ENCODE measurements around the gene DCUN1D3.

DCUN1D3 gene

GRCh38 chr16:20849589-20850390 is 50.4 kb downstream of the DCUN1D3 start:
- no peaks in the 10 kb centered on the region for H3K36me3 ChIP-seq (ENCODE audit: control insufficient read depth, insufficient read depth, low read length)
- no peak overlapping the region for H3K4me3 ChIP-seq (ENCODE audit: low read length)
- H3K9ac ChIP-seq (ENCODE audit: low read length): no peak overlapping the region
- H3K4me1 ChIP-seq (ENCODE audit: control insufficient read depth, insufficient read depth, low read length): peaks cover 19% of the 10 kb centered on the region
- H3K27ac ChIP-seq (ENCODE audit: low read depth, low read length): peak overlapping the region; percentile 18
- no peaks in the 10 kb centered on the region for H3K27me3 ChIP-seq (ENCODE audit: control insufficient read depth, insufficient read depth, low read length)

DNA sequence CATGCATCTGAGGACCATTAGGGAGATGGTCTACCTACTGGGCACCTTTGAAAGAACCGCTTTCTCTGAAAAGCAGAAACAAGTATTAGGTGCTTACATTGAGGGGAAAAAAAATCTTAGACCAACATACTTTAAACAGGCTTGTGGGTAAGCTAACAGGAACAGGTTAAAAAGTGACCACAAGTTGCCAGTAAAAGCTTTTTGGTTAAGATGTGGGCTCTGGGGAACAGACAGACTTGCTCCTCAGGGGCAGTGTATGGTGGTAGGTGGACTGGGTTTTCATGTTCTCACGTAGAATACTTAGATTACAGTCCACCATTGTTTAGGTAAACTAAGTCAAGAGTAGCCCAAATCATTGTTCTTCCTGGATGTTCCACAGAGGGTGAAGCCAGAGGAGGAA is 52.6 kb downstream of the DCUN1D3 start:
- peaks cover 19% of the 10 kb centered on the region for H3K4me1 ChIP-seq (ENCODE audit: control insufficient read depth, insufficient read depth, low read length)
- H3K9ac ChIP-seq (ENCODE audit: low read length): no peak overlapping the region
- H3K27ac ChIP-seq (ENCODE audit: low read depth, low read length): no peak overlapping the region
- no peaks in the 10 kb centered on the region for H3K27me3 ChIP-seq (ENCODE audit: control insufficient read depth, insufficient read depth, low read length)
- no peak overlapping the region for H3K4me3 ChIP-seq (ENCODE audit: low read length)
- no peaks in the 10 kb centered on the region for H3K36me3 ChIP-seq (ENCODE audit: control insufficient read depth, insufficient read depth, low read length)

DNA sequence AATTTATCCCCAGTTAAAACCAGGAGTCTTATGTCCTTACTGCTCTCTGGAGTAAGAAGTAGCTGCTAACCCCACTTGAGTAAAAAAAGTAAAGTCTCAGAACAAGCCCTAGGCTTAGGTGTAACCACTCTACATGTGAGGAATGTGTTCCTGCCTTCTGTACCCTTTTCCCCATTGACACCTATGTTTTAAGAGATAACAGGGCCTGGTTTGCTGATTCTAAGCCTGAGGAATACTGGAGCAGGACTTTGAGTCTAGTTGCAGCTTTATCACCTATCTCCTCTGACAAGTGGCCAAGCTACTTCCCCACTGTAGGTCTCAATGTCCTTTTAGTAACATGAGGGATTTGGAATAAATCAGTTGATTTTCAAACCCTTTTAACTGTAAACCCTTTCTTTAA is 53.6 kb downstream of the DCUN1D3 start:
- Histone ChIP-seq H3K4me1 (ENCODE audit: control insufficient read depth, insufficient read depth, low read length) (peaks cover 16% of the 10 kb centered on the region), H3K36me3 (ENCODE audit: control insufficient read depth, insufficient read depth, low read length) (no peaks in the 10 kb centered on the region), H3K27me3 (ENCODE audit: control insufficient read depth, insufficient read depth, low read length) (no peaks in the 10 kb centered on the region), H3K9ac (ENCODE audit: low read length) (no peak overlapping the region), H3K27ac (ENCODE audit: low read depth, low read length) (no peak overlapping the region), H3K4me3 (ENCODE audit: low read length) (no peak overlapping the region)

DNA sequence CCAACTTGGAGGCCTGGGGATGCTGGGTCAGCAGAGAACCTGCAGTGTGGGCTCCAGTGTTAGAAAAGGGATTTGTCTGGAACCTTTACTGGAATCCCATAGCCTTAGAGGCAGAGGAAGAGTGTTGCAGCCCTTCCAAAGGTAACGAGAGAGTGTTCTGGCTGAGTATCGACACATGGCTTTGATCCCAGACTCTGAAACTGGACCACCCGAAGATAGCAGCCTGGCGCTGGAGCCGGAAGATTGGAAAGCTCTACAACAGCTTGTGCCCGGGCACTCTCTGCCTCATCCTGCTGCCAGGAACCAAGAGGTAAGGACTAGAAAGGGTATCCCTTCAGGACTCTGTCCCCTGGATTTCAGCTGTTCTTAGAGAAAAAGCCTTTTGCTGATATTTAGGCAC is 54.1 kb downstream of the DCUN1D3 start:
- no peaks in the 10 kb centered on the region for H3K27me3 ChIP-seq (ENCODE audit: control insufficient read depth, insufficient read depth, low read length)

DNA sequence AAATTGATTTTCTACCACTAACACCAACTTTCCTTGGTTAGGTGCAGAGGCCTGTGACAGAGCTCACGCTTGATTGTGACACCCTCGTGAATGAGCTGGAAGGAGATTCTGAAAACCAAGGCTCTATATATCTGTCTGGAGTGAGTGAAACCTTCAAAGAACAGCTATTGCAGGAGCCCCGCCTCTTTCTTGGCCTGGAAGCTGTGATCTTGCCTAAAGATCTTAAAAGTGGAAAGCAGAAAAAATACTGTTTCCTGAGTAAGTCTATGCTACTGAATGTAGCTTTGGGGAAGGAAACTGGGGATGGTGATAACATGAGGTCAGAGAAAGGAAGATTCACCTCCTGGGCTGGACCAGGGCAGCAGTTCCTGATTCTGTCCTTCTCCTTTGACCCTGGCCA is 55.6 kb downstream of the DCUN1D3 start:
- Histone ChIP-seq H3K27me3 (ENCODE audit: control insufficient read depth, insufficient read depth, low read length) (no peaks in the 10 kb centered on the region), H3K9ac (ENCODE audit: low read length) (no peak overlapping the region), H3K4me3 (ENCODE audit: low read length) (no peak overlapping the region), H3K4me1 (ENCODE audit: control insufficient read depth, insufficient read depth, low read length) (no peaks in the 10 kb centered on the region), H3K36me3 (ENCODE audit: control insufficient read depth, insufficient read depth, low read length) (peaks cover 2% of the 10 kb centered on the region), H3K27ac (ENCODE audit: low read depth, low read length) (no peak overlapping the region)

More for the DNA sequence above, 54.1 kb downstream of the DCUN1D3 start:
- Histone ChIP-seq H3K27ac (ENCODE audit: low read depth, low read length) (no peak overlapping the region), H3K36me3 (ENCODE audit: control insufficient read depth, insufficient read depth, low read length) (no peaks in the 10 kb centered on the region), H3K4me3 (ENCODE audit: low read length) (no peak overlapping the region), H3K4me1 (ENCODE audit: control insufficient read depth, insufficient read depth, low read length) (peaks cover 11% of the 10 kb centered on the region), H3K9ac (ENCODE audit: low read length) (no peak overlapping the region)

- Histone ChIP-seq H3K9ac (ENCODE audit: low read length) (no peak overlapping the region), H3K27ac (ENCODE audit: low read depth, low read length) (no peak overlapping the region), H3K36me3 (ENCODE audit: control insufficient read depth, insufficient read depth, low read length) (peaks cover 2% of the 10 kb centered on the region), H3K4me1 (ENCODE audit: control insufficient read depth, insufficient read depth, low read length) (no peaks in the 10 kb centered on the region), H3K27me3 (ENCODE audit: control insufficient read depth, insufficient read depth, low read length) (no peaks in the 10 kb centered on the region), H3K4me3 (ENCODE audit: low read length) (no peak overlapping the region)
Measured at GRCh38 chr16:20844054-20844453, 56.1 kb downstream of the DCUN1D3 start.

DNA sequence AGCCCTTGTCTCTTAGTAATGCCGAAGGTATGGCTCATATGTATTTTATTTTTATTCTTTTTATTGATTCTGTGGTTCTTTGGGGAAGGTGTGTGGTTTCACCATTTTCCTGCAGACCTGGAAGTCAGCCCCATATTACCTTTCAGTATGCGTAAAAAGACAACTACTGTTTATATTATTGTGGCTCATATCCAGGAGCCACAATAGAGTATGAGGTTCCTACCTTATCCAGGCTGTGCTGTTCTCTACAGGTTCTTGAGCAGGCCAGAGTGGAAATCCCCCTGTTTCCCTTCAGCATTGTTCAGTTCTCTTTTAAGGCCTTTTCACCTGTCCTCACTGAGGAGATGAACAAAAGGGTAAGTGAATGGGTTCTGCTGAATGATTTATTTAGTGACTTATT is 60.7 kb downstream of the DCUN1D3 start:
- Histone ChIP-seq H3K27me3 (ENCODE audit: control insufficient read depth, insufficient read depth, low read length) (no peaks in the 10 kb centered on the region), H3K4me1 (ENCODE audit: control insufficient read depth, insufficient read depth, low read length) (no peaks in the 10 kb centered on the region), H3K36me3 (ENCODE audit: control insufficient read depth, insufficient read depth, low read length) (peaks cover 5% of the 10 kb centered on the region), H3K9ac (ENCODE audit: low read length) (no peak overlapping the region), H3K27ac (ENCODE audit: low read depth, low read length) (no peak overlapping the region), H3K4me3 (ENCODE audit: low read length) (no peak overlapping the region)

- Histone ChIP-seq H3K4me3 (ENCODE audit: low read length) (no peak overlapping the region), H3K27ac (ENCODE audit: low read depth, low read length) (no peak overlapping the region), H3K36me3 (ENCODE audit: control insufficient read depth, insufficient read depth, low read length) (peaks cover 5% of the 10 kb centered on the region), H3K9ac (ENCODE audit: low read length) (no peak overlapping the region), H3K4me1 (ENCODE audit: control insufficient read depth, insufficient read depth, low read length) (no peaks in the 10 kb centered on the region), H3K27me3 (ENCODE audit: control insufficient read depth, insufficient read depth, low read length) (no peaks in the 10 kb centered on the region)
Measured at GRCh38 chr16:20838240-20838639, 61.9 kb downstream of the DCUN1D3 start.

- no peaks in the 10 kb centered on the region for H3K27me3 ChIP-seq (ENCODE audit: control insufficient read depth, insufficient read depth, low read length)
- no peak overlapping the region for H3K4me3 ChIP-seq (ENCODE audit: low read length)
- no peaks in the 10 kb centered on the region for H3K4me1 ChIP-seq (ENCODE audit: control insufficient read depth, insufficient read depth, low read length)
- peaks cover 3% of the 10 kb centered on the region for H3K36me3 ChIP-seq (ENCODE audit: control insufficient read depth, insufficient read depth, low read length)
- no peak overlapping the region for H3K9ac ChIP-seq (ENCODE audit: low read length)
- H3K27ac ChIP-seq (ENCODE audit: low read depth, low read length): no peak overlapping the region
Measured at GRCh38 chr16:20833086-20833485, 67.1 kb downstream of the DCUN1D3 start.

- H3K9ac ChIP-seq (ENCODE audit: low read length): no peak overlapping the region
- H3K36me3 ChIP-seq (ENCODE audit: control insufficient read depth, insufficient read depth, low read length): no peaks in the 10 kb centered on the region
- H3K27me3 ChIP-seq (ENCODE audit: control insufficient read depth, insufficient read depth, low read length): no peaks in the 10 kb centered on the region
- no peaks in the 10 kb centered on the region for H3K4me1 ChIP-seq (ENCODE audit: control insufficient read depth, insufficient read depth, low read length)
- H3K4me3 ChIP-seq (ENCODE audit: low read length): no peak overlapping the region
- H3K27ac ChIP-seq (ENCODE audit: low read depth, low read length): no peak overlapping the region
Measured at GRCh38 chr16:20830372-20830771, 69.8 kb downstream of the DCUN1D3 start.

DNA sequence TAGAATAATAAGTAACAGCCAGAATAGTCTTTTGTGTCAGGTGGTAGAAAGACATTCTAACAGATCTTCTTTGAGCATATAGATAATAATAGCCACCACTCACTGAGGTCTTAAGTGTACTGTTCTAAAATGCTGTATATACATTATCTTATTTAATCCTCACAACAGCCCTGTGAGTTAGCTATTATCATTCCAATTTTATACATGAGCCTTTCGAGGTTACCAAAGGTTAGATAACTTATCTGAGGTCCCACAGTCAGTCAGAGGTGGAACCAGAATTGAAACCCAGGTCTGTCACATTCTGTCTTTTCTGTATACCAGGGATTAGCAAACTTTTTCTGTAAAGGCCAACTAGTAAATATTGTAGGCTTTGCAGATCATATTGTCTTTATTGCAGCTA is 70.6 kb downstream of the DCUN1D3 start:
- no peaks in the 10 kb centered on the region for H3K36me3 ChIP-seq (ENCODE audit: control insufficient read depth, insufficient read depth, low read length)
- no peaks in the 10 kb centered on the region for H3K27me3 ChIP-seq (ENCODE audit: control insufficient read depth, insufficient read depth, low read length)
- no peak overlapping the region for H3K4me3 ChIP-seq (ENCODE audit: low read length)
- no peaks in the 10 kb centered on the region for H3K4me1 ChIP-seq (ENCODE audit: control insufficient read depth, insufficient read depth, low read length)
- no peak overlapping the region for H3K9ac ChIP-seq (ENCODE audit: low read length)
- no peak overlapping the region for H3K27ac ChIP-seq (ENCODE audit: low read depth, low read length)

- H3K9ac ChIP-seq (ENCODE audit: low read length): no peak overlapping the region
- no peaks in the 10 kb centered on the region for H3K4me1 ChIP-seq (ENCODE audit: control insufficient read depth, insufficient read depth, low read length)
- H3K27ac ChIP-seq (ENCODE audit: low read depth, low read length): no peak overlapping the region
- H3K4me3 ChIP-seq (ENCODE audit: low read length): no peak overlapping the region
- H3K27me3 ChIP-seq (ENCODE audit: control insufficient read depth, insufficient read depth, low read length): no peaks in the 10 kb centered on the region
- H3K36me3 ChIP-seq (ENCODE audit: control insufficient read depth, insufficient read depth, low read length): no peaks in the 10 kb centered on the region
Measured at GRCh38 chr16:20826039-20826566, 74.1 kb downstream of the DCUN1D3 start.
